HepG2 (cell line): ENCODE measurements around the gene SLFN14. TPM values are rescaled to one million over a fixed set of nuclear protein-coding genes. Genes with fewer than 3 reads are reported as not detected.

Experiments used
- CBX2 ChIP-seq, 2 experiments: fragments of 200-600 bp in 1 of 2; sonication (generic); formaldehyde crosslinking in 1 of 2; IDR thresholded peaks; 2 replicates each; pipeline versions ENCODE4 v1.7.0 to v1.8.1; 2018 to 2022; ENCODE audit warnings: low read depth in 2 of 2, low read length in 1 of 2, mild to moderate bottlenecking in 1 of 2, missing genetic modification reagents in 1 of 2
- CCDC6 ChIP-seq: sonication (generic); formaldehyde crosslinking; IDR thresholded peaks from 2 replicates; pipeline ENCODE4 v1.8.1; 2022; ENCODE audit warnings: mild to moderate bottlenecking, missing genetic modification reagents, moderate library complexity
- FOXO1 ChIP-seq: sonication (generic); formaldehyde crosslinking; IDR thresholded peaks from 2 replicates; pipeline ENCODE4 v1.4.0; 2020; ENCODE audit warnings: missing genetic modification reagents
- MTA1 ChIP-seq: sonication (generic); formaldehyde crosslinking; IDR thresholded peaks from 2 replicates; pipeline ENCODE4 v1.4.0; 2020; ENCODE audit warnings: missing genetic modification reagents, mild to moderate bottlenecking, borderline replicate concordance
- RFXAP ChIP-seq: sonication (generic); formaldehyde crosslinking; IDR thresholded peaks from 2 replicates; pipeline ENCODE4 v1.4.0; 2020; ENCODE audit warnings: missing genetic modification reagents, borderline replicate concordance
- SALL2 ChIP-seq: sonication (generic); formaldehyde crosslinking; IDR thresholded peaks from 2 replicates; pipeline ENCODE4 v1.8.1; 2023; ENCODE audit warnings: mild to moderate bottlenecking, missing genetic modification reagents, inconsistent platforms
- SSRP1 ChIP-seq: IDR thresholded peaks from 2 replicates; pipeline ENCODE4 v1.6.1; 2016; ENCODE audit warnings: control low read depth
- ZNF138 ChIP-seq: sonication (generic); formaldehyde crosslinking; IDR thresholded peaks from 2 replicates; pipeline ENCODE4 v1.5.0; 2020; ENCODE audit warnings: mild to moderate bottlenecking, low read depth, missing genetic modification reagents
- ZNF34 ChIP-seq: sonication (generic); formaldehyde crosslinking; IDR thresholded peaks from 2 replicates; pipeline ENCODE4 v1.4.0; 2020; ENCODE audit warnings: mild to moderate bottlenecking, missing genetic modification reagents, borderline replicate concordance
- ZNF557 ChIP-seq: sonication (generic); formaldehyde crosslinking; IDR thresholded peaks from 2 replicates; pipeline ENCODE4 v1.4.0; 2020; ENCODE audit warnings: missing genetic modification reagents
- ZNF7 ChIP-seq: IDR thresholded peaks from 2 replicates; pipeline ENCODE4 v1.6.1; 2016; ENCODE audit warnings: missing biosample characterization, missing genetic modification reagents
- ZZZ3 ChIP-seq: sonication (generic); formaldehyde crosslinking; IDR thresholded peaks from 2 replicates; pipeline ENCODE4 v1.4.0; 2020; ENCODE audit warnings: missing genetic modification reagents, mild to moderate bottlenecking, borderline replicate concordance
- polyA plus RNA-seq, 8 experiments: library from polyadenylated mRNA; depleted of rRNA in 3 of 8; stranded (reverse) in 7 of 8; unstranded in 1 of 8; fragments of >200 nt; fragmentation: Illumina TruSeq in 4 of 8; extraction: Trizol in 4 of 8; gene quantifications; 2 replicates each; pipeline versions ENCODE4 v1.2.1 to v1.2.3, GENCODE V29; 2011 to 2016; ENCODE audit warnings: low read depth in 4 of 8, missing spikeins in 1 of 8, mixed read lengths in 1 of 8; ENCODE audit not compliant: insufficient read depth in 1 of 8
- total RNA-seq, 5 experiments: library from RNA; depleted of rRNA; stranded (reverse); fragments of >200 nt; fragmentation: Illumina TruSeq; extraction: Trizol; gene quantifications; 2 replicates each; pipeline ENCODE4 v1.2.3, GENCODE V29; 2016; ENCODE audit warnings: low read depth in 1 of 5
- TF ChIP-seq, protein P1 (sequence below): sonication (generic); formaldehyde crosslinking; IDR thresholded peaks from 2 replicates; pipeline ENCODE4 v1.4.0; 2020; ENCODE audit warnings: mild to moderate bottlenecking, missing genetic modification reagents
- TF ChIP-seq, protein P2 (sequence below): sonication (generic); formaldehyde crosslinking; IDR thresholded peaks from 2 replicates; pipeline ENCODE4 v1.4.0; 2020; ENCODE audit warnings: missing genetic modification reagents

The SLFN14 gene
- total and polyA plus RNA-seq, 2 of the 13 experiments (the other 11 are each of a cell fraction or from before 2014, with no cell fraction given), result not detected

DNA sequence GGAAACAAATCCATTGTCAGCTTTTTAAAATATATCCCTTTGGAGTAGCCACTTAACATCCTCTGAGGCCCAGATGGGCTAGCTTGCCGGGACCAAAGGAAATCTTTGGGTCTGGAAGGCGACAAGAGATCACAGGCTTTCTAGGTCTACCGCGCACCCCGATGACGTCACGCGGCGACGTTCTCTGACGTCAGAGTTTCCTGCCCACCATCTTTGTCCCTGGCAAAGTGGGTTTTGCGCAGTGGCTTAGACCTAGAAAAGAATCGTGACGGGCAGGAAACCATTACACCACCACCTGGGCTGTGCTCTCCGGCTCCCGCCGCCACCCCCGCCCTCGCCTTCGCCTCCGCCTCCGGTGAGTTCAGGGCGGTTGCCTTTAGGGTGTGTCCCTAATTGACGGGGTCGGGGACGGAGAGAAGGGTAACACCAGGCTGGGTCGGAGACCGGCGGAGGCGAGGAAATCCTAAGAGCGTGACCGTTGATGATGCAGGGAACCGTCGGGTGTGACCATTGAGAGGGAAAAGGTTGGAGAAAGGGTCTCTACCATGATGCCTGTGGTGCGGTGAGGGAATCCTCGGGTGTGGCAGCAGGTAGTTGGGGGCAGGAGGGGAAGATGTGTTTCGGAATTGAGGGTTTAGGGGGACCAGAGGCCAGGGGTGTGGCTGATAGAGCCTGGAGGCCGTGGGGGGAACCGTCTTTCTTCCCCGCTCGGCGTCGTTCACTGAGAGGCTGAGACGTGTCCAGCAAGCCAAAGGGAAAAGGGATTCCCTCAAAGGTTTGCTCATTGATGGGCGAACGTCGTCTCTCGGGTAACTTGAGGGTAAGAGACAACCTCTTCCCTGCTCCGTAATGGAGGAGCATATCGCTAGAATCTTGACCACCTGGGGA, 26.7 kb upstream of the SLFN14 start, which contains the start of gene AP2B1 (continued):
- TF ChIP-seq, protein P1, sequence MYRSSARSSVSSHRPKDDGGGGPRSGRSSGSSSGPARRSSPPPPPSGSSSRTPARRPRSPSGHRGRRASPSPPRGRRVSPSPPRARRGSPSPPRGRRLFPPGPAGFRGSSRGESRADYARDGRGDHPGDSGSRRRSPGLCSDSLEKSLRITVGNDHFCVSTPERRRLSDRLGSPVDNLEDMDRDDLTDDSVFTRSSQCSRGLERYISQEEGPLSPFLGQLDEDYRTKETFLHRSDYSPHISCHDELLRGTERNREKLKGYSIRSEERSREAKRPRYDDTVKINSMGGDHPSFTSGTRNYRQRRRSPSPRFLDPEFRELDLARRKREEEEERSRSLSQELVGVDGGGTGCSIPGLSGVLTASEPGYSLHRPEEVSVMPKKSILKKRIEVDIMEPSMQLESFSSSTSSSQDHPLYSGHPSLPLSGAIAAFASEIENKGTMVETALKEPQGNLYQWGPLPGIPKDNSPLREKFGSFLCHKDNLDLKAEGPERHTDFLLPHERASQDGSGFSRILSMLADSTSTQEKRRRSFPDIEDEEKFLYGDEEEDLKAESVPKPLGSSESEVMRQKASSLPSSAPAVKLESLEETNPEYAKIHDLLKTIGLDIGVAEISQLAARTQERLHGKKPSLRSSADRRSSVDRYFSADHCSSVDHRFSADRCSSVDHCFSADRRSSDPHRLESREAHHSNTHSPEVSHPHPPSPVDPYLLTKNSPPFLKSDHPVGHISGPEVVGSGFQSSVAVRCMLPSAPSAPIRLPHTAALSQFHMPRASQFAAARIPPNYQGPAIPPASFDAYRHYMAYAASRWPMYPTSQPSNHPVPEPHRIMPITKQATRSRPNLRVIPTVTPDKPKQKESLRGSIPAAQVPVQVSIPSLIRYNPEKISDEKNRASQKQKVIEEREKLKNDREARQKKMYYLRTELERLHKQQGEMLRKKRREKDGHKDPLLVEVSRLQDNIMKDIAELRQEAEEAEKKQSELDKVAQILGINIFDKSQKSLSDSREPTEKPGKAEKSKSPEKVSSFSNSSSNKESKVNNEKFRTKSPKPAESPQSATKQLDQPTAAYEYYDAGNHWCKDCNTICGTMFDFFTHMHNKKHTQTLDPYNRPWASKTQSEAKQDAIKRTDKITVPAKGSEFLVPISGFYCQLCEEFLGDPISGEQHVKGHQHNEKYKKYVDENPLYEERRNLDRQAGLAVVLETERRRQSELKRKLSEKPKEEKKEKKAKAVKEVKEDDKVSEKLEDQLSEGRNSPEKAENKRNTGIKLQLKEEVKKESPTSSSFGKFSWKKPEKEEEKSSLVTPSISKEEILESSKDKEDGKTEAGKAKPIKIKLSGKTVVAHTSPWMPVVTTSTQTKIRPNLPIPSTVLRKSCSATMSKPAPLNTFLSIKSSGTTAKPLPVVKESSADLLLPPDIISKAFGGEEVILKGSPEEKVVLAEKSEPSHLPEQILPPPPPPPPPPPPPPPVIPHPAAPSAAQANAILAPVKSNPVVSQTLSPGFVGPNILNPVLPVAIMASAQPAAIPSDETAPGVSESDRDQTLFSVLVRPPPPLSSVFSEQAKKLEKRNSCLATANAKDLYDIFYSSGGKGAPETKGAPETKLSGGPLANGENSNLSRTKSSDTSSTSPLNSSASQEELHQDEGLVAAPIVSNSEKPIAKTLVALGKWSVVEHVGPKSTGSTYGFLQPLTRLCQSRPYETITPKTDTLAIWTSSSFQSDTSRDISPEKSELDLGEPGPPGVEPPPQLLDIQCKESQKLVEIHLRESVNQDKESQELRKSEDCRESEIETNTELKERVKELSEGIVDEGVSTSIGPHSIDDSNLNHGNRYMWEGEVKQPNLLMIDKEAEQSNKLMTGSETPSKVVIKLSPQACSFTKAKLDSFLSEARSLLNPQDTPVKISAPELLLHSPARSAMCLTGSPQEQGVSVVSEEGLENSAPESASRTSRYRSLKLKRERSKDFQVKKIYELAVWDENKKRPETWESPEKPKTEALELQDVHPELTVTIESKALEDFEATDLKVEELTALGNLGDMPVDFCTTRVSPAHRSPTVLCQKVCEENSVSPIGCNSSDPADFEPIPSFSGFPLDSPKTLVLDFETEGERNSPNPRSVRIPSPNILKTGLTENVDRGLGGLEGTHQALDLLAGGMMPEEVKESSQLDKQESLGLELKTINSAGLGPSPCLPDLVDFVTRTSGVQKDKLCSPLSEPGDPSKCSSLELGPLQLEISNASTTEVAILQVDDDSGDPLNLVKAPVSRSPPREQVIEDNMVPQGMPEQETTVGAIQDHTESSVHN (CRISPR knock-in tag), result no peak
- TF ChIP-seq FOXO1 (CRISPR knock-in tag) (0 out of 2 replicates have a peak, but pooled peaks have one; percentile 24), SSRP1 (CRISPR knock-in tag) (no peak), ZZZ3 (no peak), ZNF34 (CRISPR knock-in tag) (0 out of 2 replicates have a peak, but pooled peaks have one; percentile 76), ZNF7 (CRISPR knock-in tag) (no peak; the same call in 1 of the 2 replicates), CBX2 (IDR thresholded peaks at IDR 0.05; ENCODE audit: low read depth, low read length) (no peak), CBX2 (CRISPR knock-in tag; IDR thresholded peaks at IDR 0.05; ENCODE audit: low read depth) (no peak), ZNF138 (no peak), RFXAP (CRISPR knock-in tag) (peak; percentile 64), CCDC6 (CRISPR knock-in tag) (peak; percentile 62; the same call in 1 of the 2 replicates), MTA1 (CRISPR knock-in tag) (peak; percentile 36; the same call in 1 of the 2 replicates), SALL2 (CRISPR knock-in tag) (peak; percentile 26; the same call in 1 of the 2 replicates), ZNF557 (CRISPR knock-in tag) (no peak)
- TF ChIP-seq, protein P2, sequence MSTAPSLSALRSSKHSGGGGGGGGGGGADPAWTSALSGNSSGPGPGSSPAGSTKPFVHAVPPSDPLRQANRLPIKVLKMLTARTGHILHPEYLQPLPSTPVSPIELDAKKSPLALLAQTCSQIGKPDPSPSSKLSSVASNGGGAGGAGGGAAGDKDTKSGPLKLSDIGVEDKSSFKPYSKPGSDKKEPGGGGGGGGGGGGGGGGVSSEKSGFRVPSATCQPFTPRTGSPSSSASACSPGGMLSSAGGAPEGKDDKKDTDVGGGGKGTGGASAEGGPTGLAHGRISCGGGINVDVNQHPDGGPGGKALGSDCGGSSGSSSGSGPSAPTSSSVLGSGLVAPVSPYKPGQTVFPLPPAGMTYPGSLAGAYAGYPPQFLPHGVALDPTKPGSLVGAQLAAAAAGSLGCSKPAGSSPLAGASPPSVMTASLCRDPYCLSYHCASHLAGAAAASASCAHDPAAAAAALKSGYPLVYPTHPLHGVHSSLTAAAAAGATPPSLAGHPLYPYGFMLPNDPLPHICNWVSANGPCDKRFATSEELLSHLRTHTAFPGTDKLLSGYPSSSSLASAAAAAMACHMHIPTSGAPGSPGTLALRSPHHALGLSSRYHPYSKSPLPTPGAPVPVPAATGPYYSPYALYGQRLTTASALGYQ (CRISPR knock-in tag), result no peak
